ENCODE results near the gene MAMSTR.
"Not testable (repeated sequence)": the region's sequence is repeated elsewhere in the genome, so short reads cannot be mapped to it uniquely, and the experiment has no call there.

MAMSTR gene

GRCh38 chr19:48719263-48720171 lies at the start of gene MAMSTR:
MAMSTR (minus strand) TSS chr19:48719725; CDS start chr19:48719031, 694 bp downstream.
- no peak for DNase-seq

GRCh38 chr19:48768994-48769713 lies 49.6 kb upstream of the MAMSTR start:
- no peak for DNase-seq

GRCh38 chr19:48768171-48768753 lies 48.7 kb upstream of the MAMSTR start:
- DNase-seq, result not testable (repeated sequence)

GRCh38 chr19:48765816-48766215 lies 46.3 kb upstream of the MAMSTR start:
- DNase-seq, result not testable (repeated sequence)

GRCh38 chr19:48760504-48761205 lies 41.1 kb upstream of the MAMSTR start:
- no peak for DNase-seq

GRCh38 chr19:48757741-48758144 lies 38.2 kb upstream of the MAMSTR start:
- no peak for DNase-seq

- DNase-seq, result no peak
These were observed 37.7 kb upstream of the MAMSTR start for GRCh38 chr19:48757089-48757675.

- DNase-seq, result no peak
These were observed 37.2 kb upstream of the MAMSTR start for GRCh38 chr19:48756686-48757085.

GRCh38 chr19:48756212-48756611 lies 36.7 kb upstream of the MAMSTR start:
- DNase-seq, result no peak

- no peak for DNase-seq
These were observed 36.3 kb upstream of the MAMSTR start for GRCh38 chr19:48755787-48756186.

GRCh38 chr19:48755084-48755641 lies 35.6 kb upstream of the MAMSTR start, which contains the start of gene FGF21:
FGF21 (plus strand) TSS chr19:48755524; CDS start chr19:48756237, 713 bp downstream.
- no peak for DNase-seq

- peak; percentile 70 for DNase-seq
These were observed 33.2 kb upstream of the MAMSTR start, which contains the start of gene FUT1 for GRCh38 chr19:48752496-48753365. FUT1 (minus strand) TSS chr19:48752641; CDS start chr19:48751281, 1,360 bp downstream.

GRCh38 chr19:48751845-48752495 lies 32.4 kb upstream of the MAMSTR start:
- no peak for DNase-seq

GRCh38 chr19:48750771-48751504 lies 31.4 kb upstream of the MAMSTR start:
- no peak for DNase-seq

- DNase-seq, result no peak
These were observed 30.8 kb upstream of the MAMSTR start for GRCh38 chr19:48750351-48750750.

GRCh38 chr19:48749571-48750198 lies 30.2 kb upstream of the MAMSTR start:
- DNase-seq, result no peak

GRCh38 chr19:48746738-48747575 lies 27.4 kb upstream of the MAMSTR start, which contains the start of gene IZUMO1:
IZUMO1 (minus strand) TSS chr19:48746909; CDS start chr19:48745859, 1,050 bp downstream.
- peak; percentile 96 for DNase-seq

GRCh38 chr19:48746110-48746509 lies 26.6 kb upstream of the MAMSTR start:
- DNase-seq, result no peak

All from NCI-H82 (cell line).